Measurements from ENCODE around the gene ACTL8.

ACTL8 gene

GRCh38 chr1:17777818-17778217 lies 22.7 kb downstream of the ACTL8 start:
- Mint-ChIP-seq H3K9me3 (no peaks in the 10 kb centered on the region), H3K27ac (ENCODE audit: low read depth) (no peak overlapping the region), H3K4me1 (no peaks in the 10 kb centered on the region), H3K4me3 (no peak overlapping the region), H3K36me3 (ENCODE audit: insufficient read depth) (no peaks in the 10 kb centered on the region), H3K27me3 (peaks cover 32% of the 10 kb centered on the region)
- DNase-seq (ENCODE audit: low spot score in 2 of 2) (no peak), ATAC-seq (replicated peaks; ENCODE audit: extremely low read depth, poor library complexity, severe bottlenecking) (no peak)

- no peaks in the 10 kb centered on the region for H3K4me1 Mint-ChIP-seq
- H3K4me3 Mint-ChIP-seq, result no peak overlapping the region
- DNase-seq (ENCODE audit: low spot score in 2 of 2) (no peak), ATAC-seq (replicated peaks; ENCODE audit: extremely low read depth, poor library complexity, severe bottlenecking) (no peak)
- no peaks in the 10 kb centered on the region for H3K9me3 Mint-ChIP-seq
- H3K27me3 Mint-ChIP-seq, result peaks cover 29% of the 10 kb centered on the region
- no peak overlapping the region for H3K27ac Mint-ChIP-seq (ENCODE audit: low read depth)
- H3K36me3 Mint-ChIP-seq (ENCODE audit: insufficient read depth), result peaks cover 2% of the 10 kb centered on the region
Observed at GRCh38 chr1:17780916-17781315, 25.8 kb downstream of the ACTL8 start.

GRCh38 chr1:17789926-17790325 lies 34.8 kb downstream of the ACTL8 start:
- H3K27me3 Mint-ChIP-seq, result peaks cover 46% of the 10 kb centered on the region
- no peak for DNase-seq (ENCODE audit: low spot score in 2 of 2)
- no peak for ATAC-seq (replicated peaks; ENCODE audit: extremely low read depth, poor library complexity, severe bottlenecking)
- H3K36me3 Mint-ChIP-seq (ENCODE audit: insufficient read depth), result no peaks in the 10 kb centered on the region
- H3K9me3 Mint-ChIP-seq, result no peaks in the 10 kb centered on the region
- H3K27ac Mint-ChIP-seq (ENCODE audit: low read depth), result no peak overlapping the region
- no peaks in the 10 kb centered on the region for H3K4me1 Mint-ChIP-seq
- H3K4me3 Mint-ChIP-seq, result no peak overlapping the region

- Mint-ChIP-seq H3K4me3 (no peak overlapping the region), H3K4me1 (no peaks in the 10 kb centered on the region), H3K27me3 (peaks cover 50% of the 10 kb centered on the region), H3K36me3 (ENCODE audit: insufficient read depth) (no peaks in the 10 kb centered on the region), H3K9me3 (no peaks in the 10 kb centered on the region), H3K27ac (ENCODE audit: low read depth) (no peak overlapping the region)
- ATAC-seq (replicated peaks; ENCODE audit: extremely low read depth, poor library complexity, severe bottlenecking), result no peak
- DNase-seq (ENCODE audit: low spot score in 2 of 2), result no peak
Observed at GRCh38 chr1:17790383-17791054, 35.4 kb downstream of the ACTL8 start.

GRCh38 chr1:17791055-17791390 lies 35.9 kb downstream of the ACTL8 start:
- H3K36me3 Mint-ChIP-seq (ENCODE audit: insufficient read depth), result no peaks in the 10 kb centered on the region
- H3K27ac Mint-ChIP-seq (ENCODE audit: low read depth), result no peak overlapping the region
- DNase-seq (ENCODE audit: low spot score in 2 of 2), result no peak
- ATAC-seq (replicated peaks; ENCODE audit: extremely low read depth, poor library complexity, severe bottlenecking), result no peak
- no peaks in the 10 kb centered on the region for H3K9me3 Mint-ChIP-seq
- no peak overlapping the region for H3K4me3 Mint-ChIP-seq
- H3K27me3 Mint-ChIP-seq, result peaks cover 55% of the 10 kb centered on the region
- no peaks in the 10 kb centered on the region for H3K4me1 Mint-ChIP-seq

- Mint-ChIP-seq H3K4me1 (no peaks in the 10 kb centered on the region), H3K4me3 (no peak overlapping the region), H3K27ac (ENCODE audit: low read depth) (no peak overlapping the region), H3K27me3 (peaks cover 58% of the 10 kb centered on the region), H3K36me3 (ENCODE audit: insufficient read depth) (no peaks in the 10 kb centered on the region), H3K9me3 (no peaks in the 10 kb centered on the region)
- ATAC-seq (replicated peaks; ENCODE audit: extremely low read depth, poor library complexity, severe bottlenecking) (no peak), DNase-seq (ENCODE audit: low spot score in 2 of 2) (no peak)
Observed at GRCh38 chr1:17791480-17791879, 36.3 kb downstream of the ACTL8 start.

- Mint-ChIP-seq H3K27me3 (peaks cover 55% of the 10 kb centered on the region), H3K9me3 (no peaks in the 10 kb centered on the region), H3K36me3 (ENCODE audit: insufficient read depth) (no peaks in the 10 kb centered on the region), H3K4me3 (no peak overlapping the region), H3K27ac (ENCODE audit: low read depth) (no peak overlapping the region), H3K4me1 (no peaks in the 10 kb centered on the region)
- no peak for DNase-seq (ENCODE audit: low spot score in 2 of 2)
- no peak for ATAC-seq (replicated peaks; ENCODE audit: extremely low read depth, poor library complexity, severe bottlenecking)
Observed at GRCh38 chr1:17792421-17792820, 37.3 kb downstream of the ACTL8 start.

GRCh38 chr1:17795081-17795809 lies 40.1 kb downstream of the ACTL8 start:
- Mint-ChIP-seq H3K4me1 (no peaks in the 10 kb centered on the region), H3K36me3 (ENCODE audit: insufficient read depth) (no peaks in the 10 kb centered on the region), H3K9me3 (no peaks in the 10 kb centered on the region), H3K27me3 (peaks cover 72% of the 10 kb centered on the region), H3K27ac (ENCODE audit: low read depth) (no peak overlapping the region), H3K4me3 (no peak overlapping the region)
- ATAC-seq (replicated peaks; ENCODE audit: extremely low read depth, poor library complexity, severe bottlenecking) (no peak), DNase-seq (ENCODE audit: low spot score in 2 of 2) (no peak)

GRCh38 chr1:17795836-17796645 lies 40.9 kb downstream of the ACTL8 start:
- Mint-ChIP-seq H3K27me3 (peaks cover 74% of the 10 kb centered on the region), H3K4me1 (no peaks in the 10 kb centered on the region), H3K9me3 (no peaks in the 10 kb centered on the region), H3K27ac (ENCODE audit: low read depth) (no peak overlapping the region), H3K4me3 (no peak overlapping the region), H3K36me3 (ENCODE audit: insufficient read depth) (no peaks in the 10 kb centered on the region)
- no peak for ATAC-seq (replicated peaks; ENCODE audit: extremely low read depth, poor library complexity, severe bottlenecking)
- DNase-seq (ENCODE audit: low spot score in 2 of 2), result no peak

GRCh38 chr1:17797478-17797877 lies 42.3 kb downstream of the ACTL8 start:
- H3K27me3 Mint-ChIP-seq, result peaks cover 78% of the 10 kb centered on the region
- no peak for DNase-seq (ENCODE audit: low spot score in 2 of 2)

GRCh38 chr1:17798011-17798410 lies 42.9 kb downstream of the ACTL8 start:
- no peaks in the 10 kb centered on the region for H3K9me3 Mint-ChIP-seq
- no peak for DNase-seq (ENCODE audit: low spot score in 2 of 2)
- peaks cover 74% of the 10 kb centered on the region for H3K27me3 Mint-ChIP-seq
- H3K27ac Mint-ChIP-seq (ENCODE audit: low read depth), result no peak overlapping the region
- H3K36me3 Mint-ChIP-seq (ENCODE audit: insufficient read depth), result no peaks in the 10 kb centered on the region
- H3K4me1 Mint-ChIP-seq, result no peaks in the 10 kb centered on the region
- H3K4me3 Mint-ChIP-seq, result no peak overlapping the region
- no peak for ATAC-seq (replicated peaks; ENCODE audit: extremely low read depth, poor library complexity, severe bottlenecking)

More at GRCh38 chr1:17797478-17797877, 42.3 kb downstream of the ACTL8 start:
- no peaks in the 10 kb centered on the region for H3K9me3 Mint-ChIP-seq
- no peak overlapping the region for H3K27ac Mint-ChIP-seq (ENCODE audit: low read depth)
- H3K4me3 Mint-ChIP-seq, result no peak overlapping the region
- H3K36me3 Mint-ChIP-seq (ENCODE audit: insufficient read depth), result no peaks in the 10 kb centered on the region
- ATAC-seq (replicated peaks; ENCODE audit: extremely low read depth, poor library complexity, severe bottlenecking), result no peak
- no peaks in the 10 kb centered on the region for H3K4me1 Mint-ChIP-seq

- no peak for ATAC-seq (replicated peaks; ENCODE audit: extremely low read depth, poor library complexity, severe bottlenecking)
- H3K27me3 Mint-ChIP-seq, result peaks cover 65% of the 10 kb centered on the region
- H3K36me3 Mint-ChIP-seq (ENCODE audit: insufficient read depth), result no peaks in the 10 kb centered on the region
- no peak for DNase-seq (ENCODE audit: low spot score in 2 of 2)
- no peaks in the 10 kb centered on the region for H3K9me3 Mint-ChIP-seq
- no peak overlapping the region for H3K27ac Mint-ChIP-seq (ENCODE audit: low read depth)
- H3K4me1 Mint-ChIP-seq, result no peaks in the 10 kb centered on the region
- H3K4me3 Mint-ChIP-seq, result no peak overlapping the region
Observed at GRCh38 chr1:17798799-17799382, 43.8 kb downstream of the ACTL8 start.

Data from central memory CD8-positive, alpha-beta T cell (primary cell).